GM19099 (cell line): ENCODE measurements around the gene STIP1.

Experiments
- POLR2A ChIP-seq: IDR thresholded peaks from 3 replicates; pipeline ENCODE4 v1.6.1; 2011; ENCODE audit warnings: low read depth; ENCODE audit not compliant: insufficient read length; ENCODE audit errors: extremely low read depth

STIP1 gene

GRCh38 chr11:64178203-64178602 is 7.8 kb upstream of the STIP1 start:
- no peak for TF ChIP-seq POLR2A

- TF ChIP-seq POLR2A, result no peak
Observed at GRCh38 chr11:64178951-64179639, 6.9 kb upstream of the STIP1 start.

DNA sequence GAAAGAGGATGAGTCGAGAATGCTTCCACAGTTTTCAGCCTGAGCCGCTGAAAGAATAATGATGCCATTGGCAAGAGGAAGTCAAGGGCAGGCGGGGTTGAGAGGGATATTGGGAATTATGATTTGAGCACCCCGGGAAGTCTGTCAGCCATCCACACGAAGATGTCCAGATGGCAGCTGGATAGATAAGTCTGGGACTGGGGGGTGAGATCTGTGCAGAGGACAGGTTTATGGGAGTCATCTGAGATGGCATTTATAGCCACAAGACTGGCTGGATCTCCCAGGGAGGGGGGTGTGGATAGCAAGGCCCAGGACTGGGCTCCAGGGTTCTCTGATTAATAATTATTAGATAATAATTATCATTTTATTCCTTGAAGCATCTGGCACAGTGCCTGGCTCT is 5.1 kb upstream of the STIP1 start:
- no peak for TF ChIP-seq POLR2A

DNA sequence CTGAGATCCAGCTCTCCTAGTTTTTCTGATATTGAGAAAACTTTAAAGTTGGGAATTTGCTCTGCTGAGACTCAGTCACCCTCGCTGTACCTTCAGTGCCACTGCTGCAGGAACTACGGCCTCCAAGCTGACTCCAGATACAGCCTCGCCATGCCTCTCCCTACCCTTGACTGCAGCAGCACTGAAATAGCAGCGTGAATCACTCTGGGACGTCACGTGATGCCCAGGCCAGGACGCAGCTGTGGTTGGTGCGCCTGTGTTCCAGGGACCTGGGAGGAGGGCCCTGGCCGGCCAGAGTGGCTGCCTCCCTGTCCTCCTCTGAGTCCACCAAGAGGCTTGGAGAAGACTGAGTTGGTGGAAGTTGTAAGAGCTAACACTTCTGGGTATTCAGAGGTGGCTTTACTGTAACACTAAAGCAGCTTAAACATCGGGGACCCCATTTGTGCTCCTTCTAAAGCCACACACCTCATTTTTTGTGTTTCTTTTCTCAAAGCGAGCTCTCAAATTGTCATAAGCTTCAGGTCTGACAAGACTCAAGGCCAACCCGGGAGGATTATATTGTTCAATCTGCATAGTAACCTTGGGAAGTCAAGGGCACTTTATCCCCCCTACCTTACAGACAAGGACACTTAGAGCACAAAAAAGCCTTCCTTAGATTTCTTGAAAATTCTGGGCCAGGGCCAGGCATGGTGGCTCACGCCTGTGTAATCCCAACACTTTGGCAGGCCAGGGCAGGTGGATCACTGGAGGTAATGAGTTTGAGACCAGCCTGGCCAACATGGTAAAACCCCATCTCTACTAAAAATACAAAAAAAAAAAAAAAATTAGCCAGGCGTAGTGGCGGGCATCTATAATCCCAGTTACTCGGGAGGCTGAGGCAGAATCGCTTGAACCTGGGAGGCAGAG is 4.2 kb upstream of the STIP1 start:
- peak; percentile 48 for TF ChIP-seq POLR2A

DNA sequence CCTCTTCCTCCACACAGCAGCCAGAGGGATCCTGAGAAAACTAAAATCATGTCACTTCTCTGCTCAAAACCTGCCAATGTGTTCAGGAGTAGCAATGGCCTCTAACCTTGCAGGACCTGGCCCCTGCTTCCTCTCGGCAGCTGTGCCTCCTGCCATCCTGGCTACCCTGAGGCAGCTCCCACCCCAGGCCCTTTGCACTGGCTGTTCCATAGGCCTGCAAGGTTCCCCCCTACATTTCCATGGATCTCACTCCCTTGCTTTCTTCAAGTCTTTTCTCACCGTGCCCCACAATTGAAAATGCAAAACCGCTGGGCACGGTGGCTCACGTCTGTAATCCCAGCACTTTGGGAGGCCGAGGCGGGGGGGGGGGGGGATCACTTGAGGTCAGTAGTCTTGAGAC is 2.1 kb upstream of the STIP1 start:
- TF ChIP-seq POLR2A, result no peak

GRCh38 chr11:64185175-64185692 is 737 bp upstream of the STIP1 start:
- TF ChIP-seq POLR2A, result peak; percentile 99

DNA sequence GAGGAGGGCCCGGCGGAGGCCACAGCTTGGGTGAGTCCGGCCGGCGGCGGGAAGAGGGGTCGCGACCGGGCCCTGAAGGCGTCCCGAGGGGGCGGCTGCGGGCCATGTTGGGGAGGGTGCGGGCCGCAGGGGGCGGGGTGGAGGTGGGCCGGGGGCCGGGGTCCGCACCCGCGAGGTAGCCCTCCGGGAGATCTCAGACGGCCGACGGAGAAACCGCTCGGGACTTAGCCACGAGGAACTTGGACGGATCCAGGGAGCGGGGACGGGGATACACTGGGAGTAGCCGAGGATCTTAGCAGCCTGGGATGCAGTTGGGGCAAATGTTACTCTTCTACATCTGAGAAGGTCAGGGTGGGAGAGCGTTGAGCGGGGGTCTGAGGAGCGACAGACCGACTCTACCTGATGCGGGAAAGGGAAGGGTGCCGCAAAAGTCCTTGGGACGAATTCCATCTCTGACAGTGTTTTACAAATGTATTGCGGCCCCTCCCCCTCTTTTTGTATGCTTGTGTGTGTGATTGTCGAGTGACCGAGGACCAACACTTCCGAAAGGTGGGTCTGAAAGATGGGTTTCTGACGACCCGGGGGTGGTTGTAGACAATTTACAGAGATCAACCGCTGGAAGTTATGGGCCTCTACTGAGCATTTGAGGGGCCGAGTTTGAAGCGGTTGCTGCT is 658 bp downstream of the STIP1 start:
- no peak for TF ChIP-seq POLR2A

GRCh38 chr11:64192434-64192833 is 6.5 kb downstream of the STIP1 start:
- no peak for TF ChIP-seq POLR2A

DNA sequence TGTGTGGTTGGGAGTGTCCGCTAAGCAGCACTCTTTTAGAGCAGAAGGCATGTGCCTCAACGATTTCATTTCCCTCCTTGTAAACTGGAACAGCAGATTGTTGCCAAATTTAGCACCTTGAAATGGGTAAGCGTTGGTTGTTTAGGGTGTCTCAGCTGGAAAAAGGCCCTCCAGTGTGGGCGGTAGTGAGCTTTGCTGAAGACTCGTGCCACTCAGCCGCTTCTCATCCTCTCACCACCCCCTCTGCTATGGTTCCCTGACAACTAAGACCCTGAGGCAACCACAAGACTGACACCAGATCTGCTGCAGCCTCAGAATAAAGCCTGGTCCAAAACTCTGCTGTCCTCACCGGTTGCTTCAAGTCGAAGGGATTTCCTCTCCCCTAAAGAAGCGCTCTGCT is 10.7 kb downstream of the STIP1 start:
- no peak for TF ChIP-seq POLR2A

GRCh38 chr11:64198511-64198910 is 12.5 kb downstream of the STIP1 start:
- TF ChIP-seq POLR2A, result no peak

- TF ChIP-seq POLR2A, result no peak
Observed at GRCh38 chr11:64201543-64201942, 15.6 kb downstream of the STIP1 start.

GRCh38 chr11:64202992-64203391 is 17.0 kb downstream of the STIP1 start:
- no peak for TF ChIP-seq POLR2A

DNA sequence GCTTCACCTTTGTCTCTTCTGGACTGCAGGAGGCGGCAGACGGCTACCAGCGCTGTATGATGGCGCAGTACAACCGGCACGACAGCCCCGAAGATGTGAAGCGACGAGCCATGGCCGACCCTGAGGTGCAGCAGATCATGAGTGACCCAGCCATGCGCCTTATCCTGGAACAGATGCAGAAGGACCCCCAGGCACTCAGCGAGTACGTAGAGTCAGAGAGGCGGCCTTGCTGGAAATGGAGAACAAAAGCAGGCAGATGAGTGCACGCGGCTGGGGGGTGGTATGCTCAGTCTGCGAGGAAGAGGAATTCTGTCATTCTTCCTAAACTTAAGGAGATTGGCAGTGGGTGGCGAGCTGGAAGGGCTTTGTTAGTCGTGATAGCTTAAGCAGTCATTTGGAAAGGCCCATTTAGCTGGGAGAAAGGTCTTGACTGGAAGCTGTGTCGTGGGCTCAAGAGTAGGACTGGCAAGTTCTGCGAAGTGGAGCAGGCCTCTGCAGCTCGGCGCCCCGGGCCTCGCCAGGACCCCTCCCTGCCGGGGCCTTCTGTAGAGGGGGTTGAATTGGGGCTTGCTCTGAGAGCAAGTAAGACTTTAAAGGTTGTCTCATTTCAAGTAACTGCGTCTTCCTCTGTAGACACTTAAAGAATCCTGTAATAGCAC is 17.6 kb downstream of the STIP1 start:
- TF ChIP-seq POLR2A, result no peak

GRCh38 chr11:64204080-64204440 is 18.1 kb downstream of the STIP1 start:
- TF ChIP-seq POLR2A, result no peak

DNA sequence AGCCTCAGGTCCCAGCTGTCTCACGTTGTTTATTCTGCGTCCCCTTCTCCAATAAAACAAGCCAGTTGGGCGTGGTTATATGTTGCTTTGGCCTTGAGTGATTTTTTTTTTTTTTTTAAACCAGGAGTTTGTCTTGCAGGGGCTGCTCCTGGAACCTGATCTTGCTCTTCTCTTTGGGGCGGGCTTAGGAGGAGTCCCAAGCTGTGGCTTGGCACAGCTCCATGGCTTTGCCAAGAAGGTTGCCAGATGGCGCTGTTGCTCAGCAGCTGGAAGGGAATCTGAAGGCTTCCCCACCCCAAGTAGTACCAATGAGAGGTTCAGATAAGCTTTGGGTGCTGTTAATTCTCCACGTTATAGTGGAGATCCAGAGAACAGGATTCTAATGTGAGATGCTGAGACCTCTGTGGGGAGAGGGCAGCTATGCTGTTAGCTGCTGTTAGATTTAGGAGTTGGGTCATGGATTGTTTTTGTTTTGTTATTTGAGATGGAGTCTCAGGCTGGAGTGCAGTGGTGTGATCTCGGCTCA is 18.6 kb downstream of the STIP1 start:
- no peak for TF ChIP-seq POLR2A

- peak; percentile 54 for TF ChIP-seq POLR2A
Observed at GRCh38 chr11:64206457-64207255, 20.7 kb downstream of the STIP1 start, which contains the start of gene FERMT3. TSS of gene FERMT3 (plus strand) at chr11:64206721. CDS start at chr11:64207365, 644 bp downstream.
